Transverse colon (tissue), 4 donors: ENCODE measurements around the gene ERVW-1.

Source experiments
- EP300 ChIP-seq: sonication (generic); formaldehyde crosslinking; IDR thresholded peaks from one replicate; pipeline ENCODE4 v1.6.1; 2017; ENCODE audit warnings: antibody characterized with exemption, low read depth
- POLR2AphosphoS5 ChIP-seq, 3 donors: sonication (generic); formaldehyde crosslinking; IDR thresholded peaks; one replicate each; pipeline ENCODE4 v1.6.1; 2016; ENCODE audit warnings: antibody characterized with exemption in 3 of 3
- TF ChIP-seq, protein P1 (sequence below), 5 experiments: fragments of 200-600 bp in 3 of 5; fragments of 450-650 bp in 2 of 5; sonication (generic) in 3 of 5; IDR thresholded peaks; 1 replicate in 2 of 5; 2 replicates in 3 of 5; pipeline ENCODE4 v1.5.1; 2016 to 2017; ENCODE audit warnings: antibody characterized with exemption in 5 of 5, inconsistent platforms in 3 of 5, mild to moderate bottlenecking in 2 of 5, moderate library complexity in 1 of 5

- TF ChIP-seq POLR2AphosphoS5 (IDR thresholded peaks at IDR 0.05) (no peak), EP300 (no peak)
- TF ChIP-seq, protein P1, sequence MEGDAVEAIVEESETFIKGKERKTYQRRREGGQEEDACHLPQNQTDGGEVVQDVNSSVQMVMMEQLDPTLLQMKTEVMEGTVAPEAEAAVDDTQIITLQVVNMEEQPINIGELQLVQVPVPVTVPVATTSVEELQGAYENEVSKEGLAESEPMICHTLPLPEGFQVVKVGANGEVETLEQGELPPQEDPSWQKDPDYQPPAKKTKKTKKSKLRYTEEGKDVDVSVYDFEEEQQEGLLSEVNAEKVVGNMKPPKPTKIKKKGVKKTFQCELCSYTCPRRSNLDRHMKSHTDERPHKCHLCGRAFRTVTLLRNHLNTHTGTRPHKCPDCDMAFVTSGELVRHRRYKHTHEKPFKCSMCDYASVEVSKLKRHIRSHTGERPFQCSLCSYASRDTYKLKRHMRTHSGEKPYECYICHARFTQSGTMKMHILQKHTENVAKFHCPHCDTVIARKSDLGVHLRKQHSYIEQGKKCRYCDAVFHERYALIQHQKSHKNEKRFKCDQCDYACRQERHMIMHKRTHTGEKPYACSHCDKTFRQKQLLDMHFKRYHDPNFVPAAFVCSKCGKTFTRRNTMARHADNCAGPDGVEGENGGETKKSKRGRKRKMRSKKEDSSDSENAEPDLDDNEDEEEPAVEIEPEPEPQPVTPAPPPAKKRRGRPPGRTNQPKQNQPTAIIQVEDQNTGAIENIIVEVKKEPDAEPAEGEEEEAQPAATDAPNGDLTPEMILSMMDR (IDR thresholded peaks at IDR 0.05), result no peak
Measured at GRCh38 chr7:92485267-92485892, 7.6 kb upstream of the ERVW-1 start.
